HepG2 (cell line): ENCODE measurements around the gene GNG3. TPM values are rescaled to one million over a fixed set of nuclear protein-coding genes. Genes with fewer than 3 reads are reported as not detected.

ENCODE experiments used
- DNMT1 ChIP-seq: sonication (generic); formaldehyde crosslinking; IDR thresholded peaks from 2 replicates; pipeline ENCODE4 v1.5.1; 2020; ENCODE audit warnings: mild to moderate bottlenecking, missing genetic modification reagents
- FOXA3 ChIP-seq: IDR thresholded peaks from 2 replicates; pipeline ENCODE4 v1.6.1; 2016; ENCODE audit warnings: missing genetic modification reagents, missing compliant biosample characterization
- HCFC1 ChIP-seq: fragments of 150-350 bp; IDR thresholded peaks from 2 replicates; pipeline ENCODE4 v1.6.1; 2014; ENCODE audit warnings: low read depth, low read length
- MEIS1 ChIP-seq: sonication (generic); formaldehyde crosslinking; IDR thresholded peaks from 2 replicates; pipeline ENCODE4 v1.9.0; 2021; ENCODE audit warnings: mild to moderate bottlenecking, missing genetic modification reagents, moderate library complexity, borderline replicate concordance
- PBX3 ChIP-seq: sonication (generic); formaldehyde crosslinking; IDR thresholded peaks from 2 replicates; pipeline ENCODE4 v1.8.1; 2023; ENCODE audit warnings: missing genetic modification reagents, inconsistent platforms, borderline replicate concordance
- TSC22D2 ChIP-seq: sonication (generic); formaldehyde crosslinking; IDR thresholded peaks from 2 replicates; pipeline ENCODE4 v1.5.1; 2020; ENCODE audit warnings: missing genetic modification reagents, mild to moderate bottlenecking, borderline replicate concordance
- U2AF2 ChIP-seq: fragments of 200-400 bp; formaldehyde crosslinking; IDR thresholded peaks from 2 replicates; pipeline ENCODE4 v1.6.1; 2017; ENCODE audit warnings: low read depth, mild to moderate bottlenecking, low read length
- ZBTB33 ChIP-seq: sonication (generic); formaldehyde crosslinking; IDR thresholded peaks from 2 replicates; pipeline ENCODE4 v1.4.0; 2020; ENCODE audit warnings: missing genetic modification reagents
- ZBTB39 ChIP-seq: sonication (generic); formaldehyde crosslinking; IDR thresholded peaks from 2 replicates; pipeline ENCODE4 v1.5.0; 2020; ENCODE audit warnings: missing genetic modification reagents
- ZHX2 ChIP-seq, 2 experiments: sonication (generic) in 1 of 2; formaldehyde crosslinking in 1 of 2; IDR thresholded peaks; 2 replicates each; pipeline versions ENCODE4 v1.6.1 to v1.9.0; 2014 to 2022; ENCODE audit warnings: antibody characterized with exemption in 1 of 2, borderline replicate concordance in 1 of 2, inconsistent platforms in 1 of 2, low read depth in 1 of 2, missing genetic modification reagents in 1 of 2
- ZNF597 ChIP-seq: sonication (generic); formaldehyde crosslinking; IDR thresholded peaks from 2 replicates; pipeline ENCODE4 v1.5.0; 2020; ENCODE audit warnings: missing genetic modification reagents
- ZNF75D ChIP-seq: sonication (generic); formaldehyde crosslinking; IDR thresholded peaks from 2 replicates; pipeline ENCODE4 v1.8.1; 2023; ENCODE audit warnings: missing genetic modification reagents, mild to moderate bottlenecking, borderline replicate concordance
- ZNF770 ChIP-seq: sonication (generic); formaldehyde crosslinking; IDR thresholded peaks from 2 replicates; pipeline ENCODE4 v1.5.0; 2020; ENCODE audit warnings: mild to moderate bottlenecking, missing genetic modification reagents
- ZNF878 ChIP-seq: sonication (generic); formaldehyde crosslinking; IDR thresholded peaks from 2 replicates; pipeline ENCODE4 v1.8.1; 2023; ENCODE audit warnings: mild to moderate bottlenecking, missing genetic modification reagents, moderate library complexity
- polyA plus RNA-seq, 8 experiments: library from polyadenylated mRNA; depleted of rRNA in 3 of 8; stranded (reverse) in 7 of 8; unstranded in 1 of 8; fragments of >200 nt; fragmentation: Illumina TruSeq in 4 of 8; extraction: Trizol in 4 of 8; gene quantifications; 2 replicates each; pipeline versions ENCODE4 v1.2.1 to v1.2.3, GENCODE V29; 2011 to 2016; ENCODE audit warnings: low read depth in 4 of 8, missing spikeins in 1 of 8, mixed read lengths in 1 of 8; ENCODE audit not compliant: insufficient read depth in 1 of 8
- total RNA-seq, 5 experiments: library from RNA; depleted of rRNA; stranded (reverse); fragments of >200 nt; fragmentation: Illumina TruSeq; extraction: Trizol; gene quantifications; 2 replicates each; pipeline ENCODE4 v1.2.3, GENCODE V29; 2016; ENCODE audit warnings: low read depth in 1 of 5

The GNG3 gene
- total and polyA plus RNA-seq, 2 of the 13 experiments (the other 11 are each of a cell fraction or from before 2014, with no cell fraction given): not detected

GRCh38 chr11:62671236-62671607, 36.3 kb upstream of the GNG3 start (continued):
- TF ChIP-seq U2AF2: no peak
- no peak for TF ChIP-seq MEIS1
- no peak; the same call in 1 of the 2 replicates for TF ChIP-seq ZNF75D (CRISPR knock-in tag)
- TF ChIP-seq DNMT1 (CRISPR knock-in tag): no peak
- TF ChIP-seq TSC22D2: no peak
- TF ChIP-seq FOXA3 (CRISPR knock-in tag): no peak
- TF ChIP-seq ZNF878: no peak
- TF ChIP-seq HCFC1: no peak
- TF ChIP-seq ZNF770 (CRISPR knock-in tag): no peak
- no peak for TF ChIP-seq ZNF597
- no peak for TF ChIP-seq PBX3
- TF ChIP-seq ZHX2 (IDR thresholded peaks at IDR 0.05; ENCODE audit: low read depth): peak; percentile 54; the same call in 1 of the 2 replicates
- no peak for TF ChIP-seq ZHX2 (CRISPR knock-in tag; IDR thresholded peaks at IDR 0.05; ENCODE audit: borderline replicate concordance)
- no peak for TF ChIP-seq ZBTB33 (CRISPR knock-in tag)
- TF ChIP-seq ZBTB39: no peak
